ENCODE measurements around the gene NFATC1. TPM values are rescaled to one million over a fixed set of nuclear protein-coding genes. Genes with fewer than 3 reads are reported as not detected.
"Not testable (repeated sequence)": the region's sequence is repeated elsewhere in the genome, so short reads cannot be mapped to it uniquely, and the experiment has no call there.

NFATC1 gene
- total RNA-seq, 1 experiment from 2014 or later, result 6.8 TPM

DNA sequence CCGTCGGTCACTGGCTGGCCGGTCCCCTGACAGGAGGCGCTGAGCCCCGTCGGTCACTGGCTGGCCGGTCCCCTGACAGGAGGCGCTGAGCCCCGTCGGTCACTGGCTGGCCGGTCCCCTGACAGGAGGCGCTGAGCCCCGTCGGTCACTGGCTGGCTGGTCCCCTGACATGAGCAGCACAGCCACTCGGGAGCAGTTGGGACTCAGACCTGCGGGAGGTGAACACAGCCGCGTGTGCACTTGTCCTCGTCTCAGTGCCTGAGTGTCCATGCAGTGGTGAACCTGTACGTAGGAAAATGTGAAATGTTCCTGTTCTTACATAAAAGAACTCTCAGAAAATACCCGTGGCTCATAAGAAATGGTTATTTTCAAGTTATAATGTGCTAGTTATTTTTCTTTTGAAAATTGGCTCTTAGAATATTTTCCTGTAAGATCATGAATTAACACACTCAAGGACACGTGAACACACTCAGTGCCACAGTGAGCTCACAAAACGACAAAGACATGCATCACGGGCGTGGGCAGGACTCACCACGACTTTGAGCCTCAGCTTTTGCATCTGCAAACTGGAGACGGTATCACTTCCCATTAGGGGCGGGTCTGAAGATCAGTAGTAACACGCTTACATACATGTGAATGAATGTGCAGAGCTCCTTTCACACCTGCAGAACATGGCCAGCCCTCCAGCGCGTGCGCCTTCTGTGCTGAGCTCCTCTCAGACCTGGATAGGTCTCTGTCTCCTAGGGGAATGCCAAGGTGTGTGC, 21.1 kb upstream of the NFATC1 start:
- in situ Hi-C loops (cut with HindIII; ENCODE audit: low sequenced_read_pairs), result no loop called here

DNA sequence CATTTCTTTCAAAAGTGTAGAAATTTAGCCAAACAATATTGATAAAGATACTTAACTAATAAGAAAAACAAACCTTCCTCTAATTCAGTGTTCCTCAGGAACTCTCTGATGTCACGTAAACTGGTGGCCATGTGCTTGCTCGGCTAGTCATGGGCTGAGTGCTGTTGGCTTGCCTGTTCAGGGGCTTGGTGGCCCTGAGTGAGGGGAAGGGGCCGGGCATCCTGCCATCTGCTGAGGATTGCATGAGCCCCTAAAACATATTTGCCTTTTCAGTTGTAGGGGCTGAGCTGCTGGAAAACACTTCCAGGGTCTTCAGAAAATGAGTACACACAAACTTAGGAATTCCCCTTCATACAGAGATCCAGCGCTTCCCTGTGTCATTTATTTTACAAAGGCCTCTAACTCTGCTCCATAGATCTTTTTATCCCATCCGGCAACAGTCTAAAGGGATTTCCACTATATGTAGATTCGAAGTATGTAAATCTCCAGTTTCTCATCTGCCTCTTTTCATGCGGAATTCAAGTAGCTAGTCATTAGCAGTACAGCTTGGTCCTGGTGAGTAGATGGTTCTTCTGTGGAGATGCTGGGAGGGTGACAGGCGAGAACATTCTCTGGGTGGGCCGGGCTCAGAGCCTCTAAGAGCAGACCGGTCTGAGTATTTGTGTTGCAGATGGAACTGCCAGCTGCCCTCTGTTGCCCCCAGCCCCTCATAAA, 20.1 kb upstream of the NFATC1 start:
- no peak for DNase-seq (ENCODE audit: low spot score)
- in situ Hi-C loops (cut with HindIII; ENCODE audit: low sequenced_read_pairs), result no loop called here

More for the DNA sequence above, 21.1 kb upstream of the NFATC1 start:
- DNase-seq (ENCODE audit: low spot score), result no peak

DNA sequence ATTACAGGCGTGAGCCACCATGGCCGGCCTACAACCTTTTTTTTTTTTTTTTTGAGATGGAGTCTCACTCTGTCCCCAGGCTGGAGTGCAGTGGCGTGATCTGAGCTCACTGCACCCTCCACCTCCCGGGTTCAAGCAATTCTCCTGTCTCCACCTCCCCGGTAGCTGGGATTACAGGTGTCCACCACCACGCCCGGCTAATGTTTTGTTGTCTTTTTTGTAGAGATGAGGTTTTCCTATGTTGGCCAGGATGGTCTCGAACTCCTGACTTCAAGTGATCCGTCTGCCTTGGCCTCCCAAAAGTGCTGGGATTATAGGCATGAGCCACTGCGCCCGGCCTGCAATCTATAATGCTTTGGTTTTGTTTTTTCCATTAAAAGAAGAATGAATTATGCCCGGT, 19.1 kb upstream of the NFATC1 start:
- DNase-seq (ENCODE audit: low spot score); in situ Hi-C loops (cut with HindIII; ENCODE audit: low sequenced_read_pairs): not testable (repeated sequence)

DNA sequence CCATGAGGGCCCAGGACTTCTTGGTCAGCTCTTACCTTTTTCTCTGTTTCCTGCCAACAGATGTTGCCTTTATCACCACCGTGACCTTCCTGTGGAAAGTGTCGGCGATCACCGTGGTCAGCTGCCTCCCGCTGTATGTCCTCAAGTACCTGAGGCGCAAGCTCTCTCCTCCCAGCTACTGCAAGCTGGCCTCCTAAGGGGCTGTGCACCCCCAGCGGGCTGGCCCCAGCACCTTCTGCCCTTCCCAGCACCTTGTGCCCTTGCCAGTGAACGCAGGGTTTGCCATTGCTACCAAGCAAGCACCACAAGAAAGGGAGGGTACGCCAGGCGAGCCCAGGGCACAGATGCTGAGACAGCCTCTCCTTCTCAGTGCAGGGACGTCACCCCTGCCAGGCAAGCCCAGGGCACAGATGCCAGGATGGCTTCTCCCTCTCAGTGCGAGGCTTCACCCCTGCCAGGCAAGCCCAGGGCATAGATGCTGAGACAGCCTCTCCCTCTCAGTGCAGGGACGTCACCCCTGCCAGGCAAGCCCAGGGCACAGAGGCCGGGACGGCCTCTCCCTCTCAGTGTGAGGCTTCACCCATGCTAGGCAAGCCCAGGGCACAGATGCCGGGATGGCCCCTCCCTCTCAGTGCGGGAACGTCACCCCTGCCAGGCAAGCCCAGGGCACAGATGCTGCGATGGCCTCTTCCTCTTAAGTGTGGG, 18.4 kb upstream of the NFATC1 start:
- no peak for DNase-seq (ENCODE audit: low spot score)
- in situ Hi-C loops (cut with HindIII; ENCODE audit: low sequenced_read_pairs), result no loop called here

DNA sequence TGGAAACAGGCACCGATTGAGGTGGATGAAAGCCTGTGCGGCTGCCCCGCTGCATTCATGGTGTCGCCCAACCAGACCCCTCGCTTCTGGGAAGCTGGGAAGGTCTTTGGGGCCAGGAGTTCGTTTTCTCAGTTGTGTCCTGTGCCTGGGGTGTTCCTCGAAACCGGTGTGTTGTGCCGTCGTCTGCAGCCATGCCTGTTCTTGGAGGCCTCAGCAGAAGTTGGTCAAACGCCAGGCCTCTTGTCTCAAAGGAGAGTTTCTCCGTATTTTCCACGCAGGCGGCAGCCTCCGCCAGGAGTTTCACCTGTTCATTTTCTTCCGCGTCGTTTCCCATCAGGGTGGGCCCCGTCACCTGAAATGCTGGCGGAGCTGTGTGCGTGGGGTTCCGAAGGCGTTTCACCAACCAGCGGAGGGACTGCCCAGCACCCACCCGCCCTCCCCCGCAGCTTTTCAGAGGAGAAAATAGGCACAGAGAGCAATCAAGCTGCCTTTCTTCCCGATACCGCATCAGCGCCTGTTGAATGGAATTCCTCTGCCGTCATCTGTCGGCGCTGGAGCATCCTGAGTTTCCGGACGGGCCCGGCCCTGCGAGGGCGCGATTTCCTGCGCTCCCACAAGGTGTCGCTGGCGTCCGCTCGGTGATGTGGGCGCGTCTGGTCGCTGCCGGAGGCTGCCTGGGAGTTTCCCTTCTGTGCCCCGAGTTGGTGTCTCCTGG, 17.0 kb upstream of the NFATC1 start:
- in situ Hi-C loops (cut with HindIII; ENCODE audit: low sequenced_read_pairs), result no loop called here
- DNase-seq (ENCODE audit: low spot score), result peak; percentile 54

DNA sequence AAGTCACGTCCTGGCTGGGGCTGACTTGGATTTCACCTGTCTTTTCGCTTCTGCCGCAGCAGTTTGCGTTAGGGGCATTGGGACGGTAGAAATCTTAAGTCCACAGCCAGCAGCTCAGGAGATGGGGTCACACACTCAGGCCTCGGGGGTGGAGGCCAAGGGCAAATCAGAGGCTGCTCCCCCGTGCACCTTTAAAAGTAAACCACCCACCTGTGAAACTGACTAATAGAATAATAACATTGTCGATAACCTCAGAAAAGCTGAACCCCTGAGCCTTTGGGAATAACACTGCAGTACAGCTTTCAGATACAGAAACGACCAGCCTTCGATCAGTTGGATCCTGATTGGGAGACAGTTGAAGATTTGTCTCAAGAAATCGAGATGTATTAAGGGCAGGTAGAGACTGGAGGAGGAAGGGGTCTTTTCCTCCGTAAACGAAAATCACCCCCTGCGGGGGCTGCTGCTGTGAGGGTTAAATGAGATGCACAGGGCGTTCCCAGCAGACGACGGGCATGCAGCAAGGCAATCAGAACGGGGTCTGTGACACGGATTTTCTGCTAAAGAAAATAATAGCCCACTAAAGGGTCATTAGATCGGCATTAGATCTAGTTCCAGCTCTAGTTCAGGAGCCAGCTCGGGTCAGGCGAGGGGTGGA, 16.4 kb upstream of the NFATC1 start:
- in situ Hi-C loops (cut with HindIII; ENCODE audit: low sequenced_read_pairs), result no loop called here
- no peak for DNase-seq (ENCODE audit: low spot score)

DNA sequence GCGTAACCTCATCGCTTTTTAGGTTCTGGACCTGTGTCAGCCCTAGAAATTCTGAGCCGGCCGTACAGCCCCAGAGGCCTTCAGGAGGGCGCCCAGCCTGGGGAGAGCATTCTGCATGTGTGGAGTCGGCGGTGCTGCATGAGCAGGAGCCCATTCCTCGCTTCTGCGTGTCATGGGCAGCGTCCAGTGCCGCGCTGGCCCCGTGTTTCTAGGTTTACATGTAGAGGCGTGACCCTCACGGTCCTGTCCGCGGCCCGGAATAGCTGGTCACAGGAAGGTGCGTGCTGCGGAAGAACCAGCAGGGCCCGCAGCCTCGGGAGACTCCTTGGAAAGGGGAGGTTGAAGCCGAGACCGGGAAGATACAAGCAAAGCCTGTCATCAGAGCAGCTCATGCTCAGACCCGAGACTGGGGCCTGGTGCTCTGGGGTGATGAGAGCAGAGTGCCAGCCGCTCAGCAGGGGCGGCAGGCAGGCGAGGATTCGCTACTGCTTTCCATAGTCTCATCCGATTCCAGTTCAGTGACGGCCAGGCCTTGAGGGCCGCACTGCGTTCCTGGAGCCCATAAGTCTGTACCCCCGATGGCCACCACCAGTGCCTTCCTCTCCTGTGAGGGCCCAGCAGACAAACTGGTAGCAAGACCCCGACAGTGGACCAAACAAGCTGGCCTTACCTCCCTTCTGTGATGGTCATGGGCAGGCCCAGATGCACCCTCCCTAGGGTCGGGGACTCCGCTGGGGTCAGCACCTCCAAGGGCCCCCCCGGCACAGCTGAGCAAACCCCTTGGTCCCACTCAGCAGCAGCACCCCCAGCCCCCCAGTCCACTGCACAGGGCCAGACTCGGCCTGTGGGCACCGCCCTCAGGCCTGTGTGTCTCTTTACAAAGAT, 15.6 kb upstream of the NFATC1 start:
- in situ Hi-C loops (cut with HindIII; ENCODE audit: low sequenced_read_pairs), result loop anchor here (10.0 kb wide), 1 partner anchor 205 kb away; no protein-coding TSS in a partner anchor
- DNase-seq (ENCODE audit: low spot score), result no peak

DNA sequence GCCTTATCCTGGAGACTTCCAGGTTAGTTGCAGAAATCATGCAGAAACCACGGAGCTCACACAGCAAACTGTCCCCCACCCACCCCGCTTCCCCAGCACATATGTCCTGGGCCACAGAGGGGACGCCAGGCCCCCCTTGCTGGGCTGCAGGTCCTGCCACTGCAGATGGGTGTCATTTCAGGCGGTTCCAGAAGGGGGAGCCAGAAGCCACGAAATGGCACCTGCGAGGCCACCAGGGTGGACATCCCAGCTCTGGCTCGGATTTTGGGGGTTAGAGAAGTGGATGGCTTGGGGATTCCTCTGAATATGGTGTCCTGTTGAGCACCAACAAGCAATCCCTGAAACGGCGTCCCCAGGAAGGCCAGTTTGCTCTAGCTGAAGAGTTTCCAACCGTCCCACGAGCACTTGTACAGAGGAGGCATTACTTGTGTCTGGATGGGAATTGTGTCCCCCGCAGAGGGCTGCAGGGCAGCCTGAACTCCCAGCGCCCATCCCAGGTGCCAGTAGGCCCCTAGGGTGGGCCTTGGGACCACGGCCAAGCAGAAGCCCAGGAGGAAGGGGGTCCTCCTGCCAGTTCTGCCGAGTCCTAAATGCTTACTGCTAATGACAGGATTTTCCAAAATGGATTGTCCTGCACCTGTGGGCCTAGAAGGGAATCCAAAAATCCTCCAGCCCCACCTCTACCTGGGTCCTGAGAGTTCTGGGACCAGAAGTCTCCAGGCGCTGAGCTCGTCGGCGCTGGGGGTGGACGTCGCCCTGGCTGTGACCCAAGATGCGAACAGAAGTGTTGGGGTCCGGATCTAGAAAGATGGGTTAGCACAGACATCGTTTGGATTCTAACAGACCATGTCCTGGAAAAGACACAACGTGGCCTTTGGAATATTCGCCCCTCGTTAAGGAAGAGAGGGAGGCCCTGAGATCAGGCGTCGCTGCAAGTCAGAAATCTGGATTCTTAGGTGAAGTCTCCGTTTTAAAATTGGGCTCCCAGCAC, 14.6 kb upstream of the NFATC1 start:
- DNase-seq (ENCODE audit: low spot score), result peak; percentile 56

DNA sequence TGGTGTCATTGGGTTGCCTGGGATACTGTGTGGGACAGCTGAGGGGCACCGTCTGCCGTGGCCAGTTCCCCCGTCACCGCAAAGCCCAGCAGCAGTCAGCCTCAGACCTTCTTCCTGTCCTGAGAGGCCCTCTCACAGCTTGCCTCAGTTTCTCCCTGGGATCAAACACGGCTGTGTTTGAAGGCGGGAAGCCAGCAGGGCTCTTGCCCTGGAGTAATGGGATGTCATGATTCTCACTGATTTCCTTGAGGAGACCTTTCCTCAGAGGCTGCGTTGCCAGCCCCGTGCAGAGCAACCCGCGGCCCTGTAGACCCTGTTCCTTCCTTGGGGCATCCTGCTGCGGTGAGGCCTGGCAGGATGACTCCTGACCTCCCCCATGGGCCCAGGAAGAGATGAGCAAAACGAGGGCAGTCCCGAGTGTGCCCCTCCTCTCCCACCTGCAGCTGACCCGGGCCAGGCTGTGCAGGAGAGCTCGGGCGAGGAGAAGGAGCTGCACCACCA, 13.9 kb upstream of the NFATC1 start:
- in situ Hi-C loops (cut with HindIII; ENCODE audit: low sequenced_read_pairs), result loop anchor here (10.0 kb wide), 1 partner anchor 203 kb away; no protein-coding TSS in a partner anchor
- DNase-seq (ENCODE audit: low spot score), result no peak

More for the DNA sequence above, 14.6 kb upstream of the NFATC1 start:
- in situ Hi-C loops (cut with HindIII; ENCODE audit: low sequenced_read_pairs), result loop anchor here (10.0 kb wide), 1 partner anchor 204 kb away; no protein-coding TSS in a partner anchor

DNA sequence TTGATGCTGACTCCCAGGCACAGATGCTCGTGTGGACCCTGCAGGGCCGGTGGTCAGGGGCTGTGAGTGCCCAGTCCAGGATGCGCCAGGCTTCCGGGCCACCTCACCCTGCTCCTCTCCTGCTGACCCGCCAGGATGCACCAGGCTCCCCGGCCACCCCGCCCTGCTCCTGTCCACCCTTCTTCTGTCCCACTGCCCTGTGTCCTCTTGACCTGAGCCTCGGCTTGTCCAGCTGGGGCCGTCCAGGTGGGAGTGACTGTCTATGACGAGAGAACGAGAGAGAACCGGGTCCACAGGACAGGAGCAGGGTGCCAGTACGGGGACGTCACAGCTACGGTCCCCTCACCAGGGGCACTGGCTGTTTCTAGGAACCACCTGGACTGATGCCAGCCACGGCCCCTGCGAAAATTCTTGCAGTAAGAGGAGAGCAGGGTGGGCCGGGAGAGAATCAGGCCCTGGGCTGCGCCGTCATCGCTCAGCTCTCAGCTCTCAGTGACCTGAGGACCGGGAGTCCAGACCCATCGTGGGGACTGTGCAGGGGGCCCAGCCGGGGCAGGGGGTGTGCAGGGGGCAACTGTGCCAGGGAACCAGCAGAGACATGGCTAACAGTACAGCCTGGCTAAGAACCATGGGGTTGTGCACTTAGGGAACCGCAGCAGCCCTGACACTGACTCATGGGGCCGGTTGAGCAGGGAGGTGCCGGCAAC, 12.9 kb upstream of the NFATC1 start:
- DNase-seq (ENCODE audit: low spot score), result no peak
- in situ Hi-C loops (cut with HindIII; ENCODE audit: low sequenced_read_pairs), result loop anchor here (10.0 kb wide), 1 partner anchor 202 kb away; no protein-coding TSS in a partner anchor

DNA sequence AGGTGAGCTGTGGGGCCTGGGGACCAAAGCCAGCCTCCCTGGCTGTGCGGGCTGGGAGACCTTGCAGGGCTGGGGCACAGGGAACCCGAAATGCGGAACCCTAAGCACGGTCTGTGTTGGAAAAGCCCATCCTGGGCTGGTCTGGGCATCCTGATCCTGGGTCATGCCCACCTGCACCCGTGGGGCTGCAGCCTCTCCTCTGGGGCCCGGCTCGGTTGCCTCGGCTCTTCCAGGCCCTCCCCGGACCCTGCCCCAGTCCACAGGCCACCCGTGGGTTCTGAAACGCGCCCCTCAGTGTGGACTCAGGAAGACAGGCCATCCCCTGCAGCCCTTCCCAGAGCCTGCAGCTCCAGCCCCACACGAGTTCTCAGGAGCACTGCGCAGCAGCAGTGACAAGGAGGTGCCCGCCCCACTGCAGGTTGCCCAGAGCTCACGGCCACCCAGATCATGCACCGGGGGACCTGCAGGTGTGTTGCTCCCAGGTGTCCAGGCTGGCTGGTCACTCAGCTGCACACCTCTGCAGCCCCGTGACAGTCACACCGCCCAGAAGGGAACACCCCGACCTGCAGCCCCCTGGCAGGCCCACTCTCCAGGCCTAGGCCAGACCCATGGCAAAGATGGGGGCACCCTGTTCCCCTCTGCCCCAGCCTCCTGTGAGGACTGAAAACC, 12.2 kb upstream of the NFATC1 start:
- in situ Hi-C loops (cut with HindIII; ENCODE audit: low sequenced_read_pairs), result loop anchor here (10.0 kb wide), 1 partner anchor 201 kb away; no protein-coding TSS in a partner anchor
- no peak for DNase-seq (ENCODE audit: low spot score)

DNA sequence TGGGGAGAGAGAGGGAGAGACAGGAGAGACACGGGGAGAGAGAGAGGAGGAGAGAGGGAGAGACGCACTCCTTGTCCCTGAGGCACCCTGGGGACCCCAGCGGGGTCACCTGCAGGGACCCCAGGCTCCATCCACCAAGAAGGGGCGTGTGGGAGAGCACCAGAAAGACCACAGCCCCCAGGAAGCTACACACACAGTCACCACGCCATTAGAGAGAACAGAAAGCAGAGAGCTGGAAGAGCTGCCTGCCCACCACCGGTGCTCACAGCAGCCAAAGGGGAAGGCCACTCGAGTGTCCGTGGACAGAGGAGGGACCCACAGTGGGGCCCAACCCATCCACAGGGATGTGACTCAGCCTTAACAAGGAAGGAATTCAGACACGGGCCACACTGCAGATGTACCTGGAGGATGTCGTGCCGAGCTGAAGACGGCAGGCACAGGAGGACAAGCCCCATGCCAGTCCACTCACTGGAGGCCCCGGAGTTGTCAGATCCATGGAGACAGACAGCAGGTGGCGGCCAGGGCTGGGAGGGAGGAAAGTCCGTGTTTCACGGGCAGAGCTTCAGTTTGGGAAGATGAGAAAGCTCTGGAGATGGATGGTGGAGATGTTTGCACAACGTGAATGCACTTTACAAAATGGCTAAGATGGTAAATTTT, 11.5 kb upstream of the NFATC1 start:
- no peak for DNase-seq (ENCODE audit: low spot score)
- in situ Hi-C loops (cut with HindIII; ENCODE audit: low sequenced_read_pairs), result loop anchor here (10.0 kb wide), 1 partner anchor 201 kb away; no protein-coding TSS in a partner anchor

DNA sequence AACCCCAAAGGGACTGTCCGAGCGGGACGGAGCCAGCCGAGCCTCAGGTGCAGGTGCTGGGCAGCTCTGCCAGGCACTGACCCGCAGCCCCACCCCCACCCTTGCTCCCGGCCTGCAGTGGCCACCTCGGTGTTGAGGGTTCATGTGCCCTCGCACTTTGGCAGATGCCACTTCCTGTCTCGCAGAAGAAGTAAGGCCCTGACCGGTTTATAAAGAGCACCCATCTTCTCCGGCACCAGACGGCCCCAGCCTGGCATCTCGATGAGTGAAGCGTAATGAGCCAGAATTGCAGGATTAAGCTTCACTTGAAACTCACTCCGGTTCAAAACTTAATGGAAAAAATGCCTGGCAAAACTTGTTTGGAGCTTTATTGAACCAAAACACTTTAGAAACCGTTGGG, 10.9 kb upstream of the NFATC1 start:
- in situ Hi-C loops (cut with HindIII; ENCODE audit: low sequenced_read_pairs), result loop anchor here (10.0 kb wide), 1 partner anchor 200 kb away; no protein-coding TSS in a partner anchor
- no peak for DNase-seq (ENCODE audit: low spot score)

DNA sequence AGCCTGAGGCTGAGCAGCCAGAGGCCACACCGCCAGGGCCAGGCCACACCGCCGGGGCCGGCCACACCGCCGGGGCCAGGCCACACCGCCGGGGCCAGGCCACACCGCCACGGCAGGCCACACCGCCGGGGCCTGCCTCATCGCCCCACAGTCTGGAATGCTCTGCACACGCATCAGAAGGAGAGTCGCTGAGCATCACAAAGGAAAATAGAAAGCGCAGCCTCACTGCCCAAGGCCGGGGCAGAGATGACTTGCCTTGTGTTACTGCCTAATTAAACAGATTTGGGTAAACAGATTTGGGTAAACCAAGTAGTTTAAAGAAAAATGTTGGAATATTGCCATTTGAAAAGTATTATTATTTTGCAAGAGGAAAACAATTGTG, 10.4 kb upstream of the NFATC1 start:
- no peak for DNase-seq (ENCODE audit: low spot score)
- in situ Hi-C loops (cut with HindIII; ENCODE audit: low sequenced_read_pairs), result loop anchor here (10.0 kb wide), 1 partner anchor 199 kb away; no protein-coding TSS in a partner anchor
